SK-N-MC (cell line): ENCODE data around the gene B4GAT1.

Experiments used
- DNase-seq: peaks from one replicate; pipeline ENCODE4 v3.0.0-alpha.2; 2011; ENCODE audit warnings: low read depth, low spot score
- H3K27ac ChIP-seq: fragments of 200-600 bp; sonication (generic); 2 replicates; pipeline ENCODE4 v1.5.1; 2016; ENCODE audit warnings: mixed run types
- H3K36me3 ChIP-seq: fragments of 200-600 bp; sonication (generic); 2 replicates; pipeline ENCODE4 v1.6.1; 2017; ENCODE audit warnings: antibody characterized with exemption, low read length, mixed read lengths; ENCODE audit not compliant: insufficient read depth
- H3K4me3 ChIP-seq: fragments of 200-600 bp; sonication (generic); 2 replicates; pipeline ENCODE4 v1.5.1; 2016
- H3K9ac ChIP-seq: fragments of 200-600 bp; sonication (generic); 2 replicates; pipeline ENCODE4 v1.8.0; 2017; ENCODE audit warnings: mixed run types, mixed read lengths; ENCODE audit not compliant: insufficient read length
- H3K9me3 ChIP-seq: fragments of 200-600 bp; sonication (generic); 2 replicates; pipeline ENCODE4 v1.6.1; 2017; ENCODE audit warnings: low read depth, mild to moderate bottlenecking, antibody characterized with exemption, low read length, moderate library complexity, mixed read lengths
- EZH2 ChIP-seq: fragments of 200-600 bp; sonication (generic); IDR thresholded peaks from one replicate; pipeline ENCODE4 v1.6.1; 2017; ENCODE audit warnings: antibody characterized with exemption
- FOXP2 ChIP-seq: optimal IDR thresholded peaks from 2 replicates; pipeline ENCODE3; 2011; ENCODE audit warnings: mild to moderate bottlenecking, moderate library complexity; ENCODE audit not compliant: insufficient read depth; ENCODE audit errors: extremely low read length, control extremely low read depth
- POLR2AphosphoS5 ChIP-seq: IDR thresholded peaks from 2 replicates; pipeline ENCODE4 v1.6.1; 2012; ENCODE audit warnings: mild to moderate bottlenecking, low read depth, low read length, borderline replicate concordance

The B4GAT1 gene

GRCh38 chr11:66315921-66316811, 31.3 kb downstream of the B4GAT1 start:
- no peak for TF ChIP-seq FOXP2
- TF ChIP-seq POLR2AphosphoS5: no peak
- no peak for TF ChIP-seq EZH2
- no peak for DNase-seq
- H3K27ac ChIP-seq: peak overlapping the region; percentile 100

GRCh38 chr11:66315498-66315885, 31.9 kb downstream of the B4GAT1 start:
- DNase-seq: no peak
- peak overlapping the region; percentile 29 for H3K9ac ChIP-seq
- no peaks in the 10 kb centered on the region for H3K9me3 ChIP-seq
- H3K36me3 ChIP-seq: no peaks in the 10 kb centered on the region
- TF ChIP-seq EZH2: no peak
- TF ChIP-seq POLR2AphosphoS5: no peak
- TF ChIP-seq FOXP2: no peak
- peak overlapping the region; percentile 100 for H3K27ac ChIP-seq
- H3K4me3 ChIP-seq: peak overlapping the region; percentile 86

More at GRCh38 chr11:66315921-66316811, 31.3 kb downstream of the B4GAT1 start:
- Histone ChIP-seq H3K36me3 (no peaks in the 10 kb centered on the region), H3K9ac (peak overlapping the region; percentile 83), H3K4me3 (peak overlapping the region; percentile 86), H3K9me3 (no peaks in the 10 kb centered on the region)

GRCh38 chr11:66314561-66315497, 32.6 kb downstream of the B4GAT1 start:
- H3K27ac ChIP-seq: peak overlapping the region; percentile 100; the same call in 1 of the 2 replicates
- no peak for DNase-seq
- no peaks in the 10 kb centered on the region for H3K9me3 ChIP-seq
- H3K36me3 ChIP-seq: no peaks in the 10 kb centered on the region
- no peak overlapping the region for H3K9ac ChIP-seq
- H3K4me3 ChIP-seq: peak overlapping the region; percentile 86
- TF ChIP-seq EZH2 (no peak), POLR2AphosphoS5 (no peak; the same call in 1 of the 2 replicates), FOXP2 (no peak)

- no peak for DNase-seq
- Histone ChIP-seq H3K9ac (peak overlapping the region; percentile 76), H3K36me3 (no peaks in the 10 kb centered on the region), H3K27ac (peak overlapping the region; percentile 99), H3K9me3 (no peaks in the 10 kb centered on the region), H3K4me3 (peak overlapping the region; percentile 86)
- no peak; the same call in 1 of the 2 replicates for TF ChIP-seq POLR2AphosphoS5
- no peak for TF ChIP-seq EZH2
- no peak for TF ChIP-seq FOXP2
Observed at GRCh38 chr11:66314186-66314501, 33.3 kb downstream of the B4GAT1 start.

- Histone ChIP-seq H3K36me3 (no peaks in the 10 kb centered on the region), H3K9ac (peak overlapping the region; percentile 76), H3K9me3 (no peaks in the 10 kb centered on the region), H3K4me3 (peak overlapping the region; percentile 86), H3K27ac (peak overlapping the region; percentile 99)
- TF ChIP-seq POLR2AphosphoS5 (no peak), EZH2 (no peak), FOXP2 (no peak)
- no peak for DNase-seq
Observed at GRCh38 chr11:66313321-66314185, 33.9 kb downstream of the B4GAT1 start.

- Histone ChIP-seq H3K27ac (peak overlapping the region; percentile 99), H3K9ac (peak overlapping the region; percentile 76), H3K9me3 (no peaks in the 10 kb centered on the region), H3K4me3 (peak overlapping the region; percentile 93), H3K36me3 (no peaks in the 10 kb centered on the region)
- TF ChIP-seq FOXP2 (no peak), EZH2 (no peak), POLR2AphosphoS5 (peak; percentile 73)
- DNase-seq: peak; percentile 94
Observed at GRCh38 chr11:66312549-66313320, 34.7 kb downstream of the B4GAT1 start.

- DNase-seq: peak; percentile 81
- H3K27ac ChIP-seq: peak overlapping the region; percentile 95
- no peaks in the 10 kb centered on the region for H3K36me3 ChIP-seq
- no peaks in the 10 kb centered on the region for H3K9me3 ChIP-seq
- H3K9ac ChIP-seq: peak overlapping the region; percentile 72
- TF ChIP-seq FOXP2: no peak
- TF ChIP-seq EZH2: no peak
- TF ChIP-seq POLR2AphosphoS5: peak; percentile 33
- H3K4me3 ChIP-seq: peak overlapping the region; percentile 93
Observed at GRCh38 chr11:66311965-66312548, 35.4 kb downstream of the B4GAT1 start.
